Measurements from ENCODE around the gene CES4A. TPM values are rescaled to one million over a fixed set of nuclear protein-coding genes. Genes with fewer than 3 reads are reported as not detected.
"Not testable (repeated sequence)": the region's sequence is repeated elsewhere in the genome, so short reads cannot be mapped to it uniquely, and the experiment has no call there.

The CES4A gene
- total RNA-seq = 10 to 100 TPM; 28.9 to 30.5 TPM

GRCh38 chr16:66988197-66988788 lies at the start of gene CES4A:
Gene CES4A (plus strand): TSS chr16:66988589. CDS start chr16:66988773, 184 bp downstream.
- POLR2A ChIA-PET = no interaction called here
- Mint-ChIP-seq H3K36me3 (ENCODE audit: low read depth) (peaks cover 3% of the 10 kb centered on the region), H3K4me3 (peak within 1 kb of the TSS; percentile 8), H3K27ac (peak within 1 kb of the TSS; percentile 75), H3K27me3 (no peaks in the 10 kb centered on the region), H3K4me1 (peaks cover 47% of the 10 kb centered on the region), H3K9me3 (peaks cover 2% of the 10 kb centered on the region)
- CTCF ChIA-PET = interaction anchor here (1.2 to 2.9 kb wide), 6 partner anchors 11 to 167 kb away, joined by 3 to 9 read pairs (median 4); no protein-coding TSS in a partner anchor
- no peak for DNase-seq

- CTCF ChIA-PET = interaction anchor here (1.0 to 1.7 kb wide), 2 partner anchors 14 to 216 kb away, joined by 3 read pairs; no protein-coding TSS in a partner anchor
- H3K9me3 Mint-ChIP-seq = no peaks in the 10 kb centered on the region
- POLR2A ChIA-PET = no interaction called here
- peaks cover 7% of the 10 kb centered on the region for H3K36me3 Mint-ChIP-seq (ENCODE audit: low read depth)
- H3K4me1 Mint-ChIP-seq = peaks cover 26% of the 10 kb centered on the region
- no peak for DNase-seq
- no peak overlapping the region for H3K27ac Mint-ChIP-seq
- H3K4me3 Mint-ChIP-seq = no peak overlapping the region
- no peaks in the 10 kb centered on the region for H3K27me3 Mint-ChIP-seq
Measured at GRCh38 chr16:66939366-66939765, 49.0 kb upstream of the CES4A start.

DNA sequence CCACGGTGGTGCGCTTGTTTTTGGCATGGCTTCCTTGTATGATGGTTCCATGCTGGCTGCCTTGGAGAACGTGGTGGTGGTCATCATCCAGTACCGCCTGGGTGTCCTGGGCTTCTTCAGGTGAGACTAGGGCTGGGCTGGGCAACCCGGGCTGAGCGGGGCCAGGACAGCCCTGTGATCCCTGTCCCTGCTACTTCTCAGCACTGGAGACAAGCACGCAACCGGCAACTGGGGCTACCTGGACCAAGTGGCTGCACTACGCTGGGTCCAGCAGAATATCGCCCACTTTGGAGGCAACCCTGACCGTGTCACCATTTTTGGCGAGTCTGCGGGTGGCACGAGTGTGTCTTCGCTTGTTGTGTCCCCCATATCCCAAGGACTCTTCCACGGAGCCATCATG lies 48.2 kb upstream of the CES4A start:
- ChIA-PET POLR2A (no interaction called here), CTCF (interaction anchor here (1.2 to 1.7 kb wide), 3 partner anchors 12 to 215 kb away, joined by 3 to 4 read pairs (median 3); no protein-coding TSS in a partner anchor)
- Mint-ChIP-seq H3K4me1 (peaks cover 23% of the 10 kb centered on the region), H3K9me3 (no peaks in the 10 kb centered on the region), H3K36me3 (ENCODE audit: low read depth) (peaks cover 7% of the 10 kb centered on the region), H3K27me3 (no peaks in the 10 kb centered on the region), H3K27ac (no peak overlapping the region), H3K4me3 (no peak overlapping the region)
- no peak for DNase-seq

DNA sequence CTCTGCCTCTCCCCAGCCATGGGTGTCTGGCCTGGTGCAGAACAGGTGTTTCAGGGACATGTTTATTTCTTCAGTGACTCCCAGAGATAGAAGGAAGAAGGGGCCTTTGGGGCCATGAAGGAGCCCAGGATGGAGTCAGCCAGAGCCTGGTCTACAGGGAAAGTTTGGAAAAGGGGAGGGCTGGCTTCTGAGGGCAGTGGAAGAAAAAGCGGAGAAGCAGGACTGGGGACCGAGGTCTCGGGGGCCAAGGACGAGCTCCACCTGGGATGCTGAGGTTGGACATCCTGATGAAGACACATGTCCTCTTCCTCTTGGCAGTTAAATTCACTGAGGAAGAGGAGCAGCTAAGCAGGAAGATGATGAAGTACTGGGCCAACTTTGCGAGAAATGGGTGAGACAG lies 45.4 kb upstream of the CES4A start:
- peaks cover 11% of the 10 kb centered on the region for H3K4me1 Mint-ChIP-seq
- peaks cover 7% of the 10 kb centered on the region for H3K36me3 Mint-ChIP-seq (ENCODE audit: low read depth)
- no peak overlapping the region for H3K27ac Mint-ChIP-seq
- no peak overlapping the region for H3K4me3 Mint-ChIP-seq
- no peaks in the 10 kb centered on the region for H3K9me3 Mint-ChIP-seq
- CTCF ChIA-PET = interaction anchor here (0.7 to 2.2 kb wide), 6 partner anchors 14 to 233 kb away, joined by 3 to 6 read pairs (median 4); partner anchors contain the start of gene CES3
- peaks cover 2% of the 10 kb centered on the region for H3K27me3 Mint-ChIP-seq
- DNase-seq = no peak
- POLR2A ChIA-PET = no interaction called here

DNA sequence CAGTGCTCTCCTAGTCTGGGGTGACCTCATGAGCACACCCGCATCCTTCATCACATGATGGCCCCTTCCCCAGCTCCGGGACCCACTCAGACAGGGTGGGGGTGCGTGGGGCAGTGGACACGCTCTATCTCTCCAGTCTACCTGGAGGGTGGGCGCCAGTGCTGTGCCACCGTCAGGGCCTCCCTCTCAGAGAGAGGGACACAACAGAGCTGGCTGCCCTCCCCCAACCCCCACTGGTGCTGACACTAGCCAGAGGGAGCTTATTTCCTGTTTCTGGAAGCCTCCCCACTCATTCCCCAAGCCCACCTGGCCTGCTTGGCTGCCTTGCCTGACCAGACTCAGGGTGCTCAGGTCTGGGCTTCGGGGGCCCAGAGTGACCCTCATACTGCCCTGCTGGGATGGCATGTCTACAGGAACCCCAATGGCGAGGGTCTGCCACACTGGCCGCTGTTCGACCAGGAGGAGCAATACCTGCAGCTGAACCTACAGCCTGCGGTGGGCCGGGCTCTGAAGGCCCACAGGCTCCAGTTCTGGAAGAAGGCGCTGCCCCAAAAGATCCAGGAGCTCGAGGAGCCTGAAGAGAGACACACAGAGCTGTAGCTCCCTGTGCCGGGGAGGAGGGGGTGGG lies 44.8 kb upstream of the CES4A start:
- Mint-ChIP-seq H3K27ac (no peak overlapping the region), H3K36me3 (ENCODE audit: low read depth) (peaks cover 7% of the 10 kb centered on the region), H3K27me3 (peaks cover 8% of the 10 kb centered on the region), H3K4me1 (peaks cover 16% of the 10 kb centered on the region), H3K4me3 (no peak overlapping the region), H3K9me3 (no peaks in the 10 kb centered on the region)
- DNase-seq = no peak
- ChIA-PET POLR2A (no interaction called here), CTCF (interaction anchor here (0.7 to 2.2 kb wide), 9 partner anchors 14 to 232 kb away, joined by 3 to 6 read pairs (median 4); partner anchors contain the start of gene CES3)

- POLR2A ChIA-PET = no interaction called here
- peaks cover 7% of the 10 kb centered on the region for H3K36me3 Mint-ChIP-seq (ENCODE audit: low read depth)
Measured at GRCh38 chr16:66944054-66944441, 44.3 kb upstream of the CES4A start.

DNA sequence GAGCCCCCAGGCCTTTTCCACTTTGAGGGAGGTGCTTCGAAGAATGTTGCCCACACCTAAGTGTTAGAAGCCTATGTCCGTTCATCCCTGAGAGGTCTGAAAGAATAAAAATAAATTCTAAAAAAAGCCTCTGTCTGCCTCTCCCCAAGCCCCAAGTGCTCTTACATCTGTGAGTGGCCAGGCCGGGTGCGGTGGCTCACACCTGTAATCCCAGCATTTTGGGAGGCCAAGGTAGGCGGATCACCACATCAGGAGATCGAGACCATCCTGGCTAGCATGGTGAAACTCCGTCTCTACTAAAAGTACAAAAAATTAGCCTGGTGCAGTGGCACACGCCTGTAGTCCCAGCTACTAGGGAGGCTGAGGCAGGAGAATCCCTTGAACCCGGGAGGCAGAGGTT lies 43.4 kb upstream of the CES4A start:
- H3K9me3 Mint-ChIP-seq; H3K4me3 Mint-ChIP-seq; DNase-seq; POLR2A ChIA-PET; H3K27ac Mint-ChIP-seq; H3K36me3 Mint-ChIP-seq (ENCODE audit: low read depth): not testable (repeated sequence)
- Mint-ChIP-seq H3K27me3 (peaks cover 21% of the 10 kb centered on the region), H3K4me1 (peaks cover 20% of the 10 kb centered on the region)
- CTCF ChIA-PET = interaction anchor here (0.6 to 2.2 kb wide), 4 partner anchors 73 to 279 kb away, joined by 3 to 6 read pairs (median 4); no protein-coding TSS in a partner anchor

More at GRCh38 chr16:66944054-66944441, 44.3 kb upstream of the CES4A start:
- peaks cover 18% of the 10 kb centered on the region for H3K4me1 Mint-ChIP-seq
- H3K4me3 Mint-ChIP-seq = no peak overlapping the region
- no peaks in the 10 kb centered on the region for H3K9me3 Mint-ChIP-seq
- no peak for DNase-seq
- peaks cover 12% of the 10 kb centered on the region for H3K27me3 Mint-ChIP-seq
- CTCF ChIA-PET = interaction anchor here (0.6 to 2.2 kb wide), 9 partner anchors 13 to 183 kb away, joined by 3 to 6 read pairs (median 4); partner anchors contain the start of gene CES3
- peak overlapping the region; percentile 54 for H3K27ac Mint-ChIP-seq

GRCh38 chr16:66945939-66946338 lies 42.5 kb upstream of the CES4A start:
- peaks cover 23% of the 10 kb centered on the region for H3K4me1 Mint-ChIP-seq
- no peak for DNase-seq
- H3K9me3 Mint-ChIP-seq = no peaks in the 10 kb centered on the region
- ChIA-PET CTCF (interaction anchor here (1.1 kb wide), 1 partner anchor 210 kb away, joined by 5 read pairs; no protein-coding TSS in a partner anchor), POLR2A (no interaction called here)
- no peak overlapping the region for H3K27ac Mint-ChIP-seq
- peaks cover 5% of the 10 kb centered on the region for H3K36me3 Mint-ChIP-seq (ENCODE audit: low read depth)
- H3K4me3 Mint-ChIP-seq = no peak overlapping the region
- peaks cover 26% of the 10 kb centered on the region for H3K27me3 Mint-ChIP-seq

DNA sequence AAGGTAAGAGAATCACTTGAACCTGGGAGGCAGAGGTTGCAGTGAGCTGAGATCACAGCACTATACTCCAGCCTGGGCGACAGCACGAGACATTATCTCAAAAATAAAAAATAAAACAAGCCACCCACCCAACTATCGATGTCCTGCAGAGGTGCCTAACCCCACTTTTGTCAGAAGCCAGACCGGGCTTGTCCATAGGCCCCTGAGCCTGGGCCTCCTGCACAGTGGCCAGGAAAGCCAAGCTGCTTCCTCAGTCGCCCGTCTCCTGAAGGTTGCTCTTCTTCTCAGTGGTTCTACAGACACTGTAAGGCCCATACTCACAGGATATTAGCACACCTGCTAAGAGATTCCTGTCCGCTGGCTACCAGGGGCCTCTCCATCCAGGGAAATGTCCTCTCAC lies 41.8 kb upstream of the CES4A start:
- Mint-ChIP-seq H3K27me3 (peaks cover 32% of the 10 kb centered on the region), H3K36me3 (ENCODE audit: low read depth) (peaks cover 9% of the 10 kb centered on the region), H3K27ac (no peak overlapping the region), H3K4me1 (peaks cover 23% of the 10 kb centered on the region), H3K9me3 (peaks cover 5% of the 10 kb centered on the region), H3K4me3 (no peak overlapping the region)
- DNase-seq = no peak
- ChIA-PET CTCF (interaction anchor here (1.5 to 2.0 kb wide), 2 partner anchors 51 to 182 kb away, joined by 4 read pairs; no protein-coding TSS in a partner anchor), POLR2A (no interaction called here)

DNA sequence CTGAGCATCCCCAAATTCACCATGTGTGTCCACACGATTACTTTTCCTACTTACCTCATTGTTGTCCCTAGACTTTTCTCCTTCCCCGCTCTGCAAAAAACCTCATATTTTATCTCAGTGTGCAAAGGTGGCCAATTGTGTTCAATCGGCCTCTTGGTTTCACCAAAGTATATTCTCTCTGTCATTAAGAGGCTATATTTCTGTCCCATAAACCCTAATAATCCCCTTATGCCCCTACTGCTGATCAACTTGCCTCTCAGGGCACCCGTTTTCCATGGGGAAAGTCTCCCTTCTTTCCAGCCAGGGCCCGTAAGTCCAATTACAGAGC lies 41.5 kb upstream of the CES4A start:
- H3K4me1 Mint-ChIP-seq = peaks cover 23% of the 10 kb centered on the region
- CTCF ChIA-PET = interaction anchor here (0.6 to 2.5 kb wide), 6 partner anchors 10 to 238 kb away, joined by 3 to 8 read pairs (median 4); no protein-coding TSS in a partner anchor
- no peak for DNase-seq
- H3K36me3 Mint-ChIP-seq (ENCODE audit: low read depth) = peaks cover 9% of the 10 kb centered on the region
- no peak overlapping the region for H3K4me3 Mint-ChIP-seq
- H3K27ac Mint-ChIP-seq = no peak overlapping the region
- POLR2A ChIA-PET = interaction anchor here (0.7 kb wide), 1 partner anchor 51 kb away, joined by 5 read pairs; no protein-coding TSS in a partner anchor
- H3K27me3 Mint-ChIP-seq = peaks cover 36% of the 10 kb centered on the region
- peaks cover 8% of the 10 kb centered on the region for H3K9me3 Mint-ChIP-seq

DNA sequence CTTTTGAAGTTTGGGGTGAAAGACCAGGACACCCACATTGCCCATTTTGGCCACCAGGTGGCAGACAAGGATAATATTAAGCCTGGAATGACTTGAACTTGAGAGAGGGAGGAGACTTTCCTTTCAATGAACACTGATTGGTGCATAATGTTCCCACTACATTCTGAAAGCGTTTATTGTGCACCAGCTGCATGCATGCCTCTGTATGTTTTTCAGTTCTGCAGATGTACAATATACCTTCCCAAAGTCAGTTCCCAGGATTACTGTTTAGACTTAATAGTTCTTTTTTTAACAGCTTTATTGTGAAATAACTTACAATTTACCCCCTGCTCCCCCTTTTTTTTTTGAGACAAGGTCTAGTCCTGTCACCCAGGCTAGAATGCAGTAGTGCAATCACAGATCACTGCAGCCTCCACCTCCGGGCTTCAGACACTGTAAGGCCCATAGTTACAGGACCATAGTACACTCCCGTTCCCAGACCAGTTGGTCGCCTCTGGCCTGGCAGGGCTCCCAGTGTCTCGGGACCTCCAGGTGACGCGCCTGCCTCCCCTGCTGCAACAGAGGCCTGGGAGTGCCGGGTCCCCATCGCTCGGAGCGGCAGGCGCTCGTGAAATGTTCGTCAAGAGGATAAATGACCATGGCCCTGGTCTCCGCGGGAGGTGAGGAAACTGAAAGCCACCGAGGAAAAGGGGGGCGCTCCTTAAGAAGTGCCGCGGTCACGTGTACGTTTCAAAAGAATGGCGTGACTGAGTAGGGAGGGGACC lies 40.9 kb upstream of the CES4A start:
- DNase-seq = peak; percentile 90
- Mint-ChIP-seq H3K4me1 (peaks cover 23% of the 10 kb centered on the region), H3K27me3 (peaks cover 38% of the 10 kb centered on the region), H3K36me3 (ENCODE audit: low read depth) (peaks cover 9% of the 10 kb centered on the region), H3K27ac (no peak overlapping the region), H3K4me3 (peak overlapping the region; percentile 77), H3K9me3 (peaks cover 8% of the 10 kb centered on the region)
- CTCF ChIA-PET = interaction anchor here (0.6 to 2.5 kb wide), 7 partner anchors 9 to 238 kb away, joined by 3 to 8 read pairs (median 4); no protein-coding TSS in a partner anchor
- POLR2A ChIA-PET = interaction anchor here (0.7 kb wide), 1 partner anchor 51 kb away, joined by 5 read pairs; no protein-coding TSS in a partner anchor

DNA sequence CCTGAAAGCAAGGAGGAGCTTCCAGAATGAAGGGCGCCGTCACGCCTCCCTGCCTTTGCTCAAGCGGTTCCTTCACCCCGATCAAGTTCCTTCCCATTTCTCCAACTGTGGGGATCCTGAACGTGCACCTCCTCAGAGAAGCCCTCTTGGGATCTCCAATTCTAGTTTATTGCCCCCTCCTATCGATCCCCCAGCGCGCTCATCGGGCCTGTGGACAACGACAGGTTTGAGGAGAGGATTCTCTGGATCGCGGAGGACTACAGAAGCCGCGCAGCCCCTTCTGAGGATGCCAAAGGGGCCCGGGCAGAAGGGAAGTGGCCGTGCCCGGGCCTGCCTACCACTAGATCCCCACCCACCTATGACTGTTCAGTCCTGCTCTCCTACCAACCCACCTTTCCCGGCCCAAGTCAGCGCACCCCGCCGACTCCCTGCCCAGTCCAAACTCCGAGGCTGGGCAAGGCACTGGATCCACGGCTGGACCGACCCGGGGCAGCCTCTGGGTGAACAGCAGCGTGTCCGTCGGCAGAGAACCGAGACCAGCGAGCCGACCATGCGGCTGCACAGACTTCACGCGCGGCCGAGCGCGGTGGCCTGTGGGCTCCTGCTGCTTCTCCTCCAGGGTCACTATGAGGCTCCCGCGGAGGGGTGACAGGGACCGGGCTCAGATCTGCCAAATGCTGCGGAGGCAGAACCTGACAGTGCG lies 40.1 kb upstream of the CES4A start:
- Mint-ChIP-seq H3K27ac (peak overlapping the region; percentile 76), H3K4me3 (peak overlapping the region; percentile 77), H3K27me3 (peaks cover 44% of the 10 kb centered on the region), H3K4me1 (peaks cover 23% of the 10 kb centered on the region), H3K9me3 (peaks cover 8% of the 10 kb centered on the region), H3K36me3 (ENCODE audit: low read depth) (peaks cover 4% of the 10 kb centered on the region)
- ChIA-PET CTCF (interaction anchor here (0.7 to 2.5 kb wide), 7 partner anchors 50 to 237 kb away, joined by 3 to 8 read pairs (median 4); no protein-coding TSS in a partner anchor), POLR2A (no interaction called here)
- no peak for DNase-seq

Measured in activated CD4-positive, alpha-beta T cell treated with anti-CD3 and anti-CD28 coated beads, Interleukin-2, amount 10 ng/mL, durations not matched to agents 7 days and 5 days (primary cell).